Posterior vena cava (tissue), 2 donors: ENCODE measurements around the gene MIEN1. TPM values are rescaled to one million over a fixed set of nuclear protein-coding genes. Genes with fewer than 3 reads are reported as not detected.
"Not testable (repeated sequence)": the region's sequence is repeated elsewhere in the genome, so short reads cannot be mapped to it uniquely, and the experiment has no call there.

Experiments
- DNase-seq: peaks from one replicate; pipeline ENCODE4 v3.0.0-alpha.2; 2020; ENCODE audit warnings: low spot score
- intact Hi-C, 2 donors: fragments of 100-400 bp; cut with DNase I; formaldehyde crosslinking; loops; one replicate each; pipeline versions ENCODE4 v1.14.1 to v1.14.2; 2022 to 2023
- total RNA-seq, 2 donors: library from RNA; stranded (reverse); fragmentation: NEBNext Ultra II Directional; extraction: Animal tissue kit (Norgen Biotek cat#: 25700); gene quantifications; one replicate each; pipeline ENCODE4 v1.2.1, GENCODE V29; 2021
- donor health status: DM: yes; HTN: yes; CAD: no.
- donor health status: DM: yes; HTN: yes; CAD: no.

The MIEN1 gene
- total RNA-seq, 2 donors from 2014 or later, result 27.4 to 33.6 TPM

DNA sequence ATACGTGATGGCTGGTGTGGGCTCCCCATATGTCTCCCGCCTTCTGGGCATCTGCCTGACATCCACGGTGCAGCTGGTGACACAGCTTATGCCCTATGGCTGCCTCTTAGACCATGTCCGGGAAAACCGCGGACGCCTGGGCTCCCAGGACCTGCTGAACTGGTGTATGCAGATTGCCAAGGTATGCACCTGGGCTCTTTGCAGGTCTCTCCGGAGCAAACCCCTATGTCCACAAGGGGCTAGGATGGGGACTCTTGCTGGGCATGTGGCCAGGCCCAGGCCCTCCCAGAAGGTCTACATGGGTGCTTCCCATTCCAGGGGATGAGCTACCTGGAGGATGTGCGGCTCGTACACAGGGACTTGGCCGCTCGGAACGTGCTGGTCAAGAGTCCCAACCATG, 5.6 kb downstream of the MIEN1 start:
- no peak for DNase-seq
- intact Hi-C loops, result no loop called here

DNA sequence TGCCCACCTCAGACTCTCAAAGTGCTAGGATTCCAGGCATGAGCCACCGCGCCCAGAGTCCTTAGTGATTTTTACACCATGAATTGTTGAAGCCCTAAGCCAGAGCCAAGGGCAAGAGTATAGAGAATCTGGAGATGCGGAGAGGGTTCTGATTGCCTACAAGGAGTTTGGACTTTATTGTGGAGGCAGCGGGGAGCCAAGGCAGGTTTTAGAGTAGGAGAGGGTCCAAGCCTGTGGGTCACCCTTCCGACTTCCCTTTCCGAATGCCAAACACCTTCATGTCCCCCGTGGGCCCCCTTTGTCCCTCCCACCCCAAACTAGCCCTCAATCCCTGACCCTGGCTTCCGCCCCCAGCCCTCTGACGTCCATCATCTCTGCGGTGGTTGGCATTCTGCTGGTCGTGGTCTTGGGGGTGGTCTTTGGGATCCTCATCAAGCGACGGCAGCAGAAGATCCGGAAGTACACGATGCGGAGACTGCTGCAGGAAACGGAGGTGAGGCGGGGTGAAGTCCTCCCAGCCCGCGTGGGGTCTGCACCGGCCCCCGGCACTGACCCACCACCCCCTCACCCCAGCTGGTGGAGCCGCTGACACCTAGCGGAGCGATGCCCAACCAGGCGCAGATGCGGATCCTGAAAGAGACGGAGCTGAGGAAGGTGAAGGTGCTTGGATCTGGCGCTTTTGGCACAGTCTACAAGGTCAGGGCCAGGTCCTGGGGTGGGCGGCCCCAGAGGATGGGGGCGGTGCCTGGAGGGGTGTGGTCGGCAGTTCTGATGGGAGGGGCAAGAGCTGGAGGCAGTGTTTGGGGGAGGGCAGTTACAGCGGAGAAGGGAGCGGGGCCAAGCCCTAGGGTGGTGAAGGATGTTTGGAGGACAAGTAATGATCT, 7.1 kb downstream of the MIEN1 start:
- no peak for DNase-seq
- intact Hi-C loops, result no loop called here

DNA sequence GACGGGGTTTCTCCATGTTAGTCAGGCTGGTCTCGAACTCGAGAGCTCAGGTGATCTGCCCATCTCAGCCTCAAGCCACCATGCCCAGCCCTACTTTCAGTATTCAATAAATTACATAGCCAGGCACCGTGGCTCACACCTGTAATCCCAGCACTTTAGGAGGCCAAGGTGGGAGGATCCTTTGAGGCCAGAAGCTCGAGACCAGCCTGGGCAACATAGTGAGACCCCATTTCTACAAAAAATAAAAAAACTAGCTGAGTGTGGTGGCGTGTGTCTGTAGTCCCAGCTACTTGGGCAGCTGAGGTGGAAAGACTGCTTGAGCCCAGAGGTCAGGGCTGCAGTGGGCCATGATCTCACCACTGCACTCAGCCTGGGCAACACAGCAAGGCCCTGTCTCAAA, 8.2 kb downstream of the MIEN1 start:
- intact Hi-C loops, result no loop called here
- no peak for DNase-seq

DNA sequence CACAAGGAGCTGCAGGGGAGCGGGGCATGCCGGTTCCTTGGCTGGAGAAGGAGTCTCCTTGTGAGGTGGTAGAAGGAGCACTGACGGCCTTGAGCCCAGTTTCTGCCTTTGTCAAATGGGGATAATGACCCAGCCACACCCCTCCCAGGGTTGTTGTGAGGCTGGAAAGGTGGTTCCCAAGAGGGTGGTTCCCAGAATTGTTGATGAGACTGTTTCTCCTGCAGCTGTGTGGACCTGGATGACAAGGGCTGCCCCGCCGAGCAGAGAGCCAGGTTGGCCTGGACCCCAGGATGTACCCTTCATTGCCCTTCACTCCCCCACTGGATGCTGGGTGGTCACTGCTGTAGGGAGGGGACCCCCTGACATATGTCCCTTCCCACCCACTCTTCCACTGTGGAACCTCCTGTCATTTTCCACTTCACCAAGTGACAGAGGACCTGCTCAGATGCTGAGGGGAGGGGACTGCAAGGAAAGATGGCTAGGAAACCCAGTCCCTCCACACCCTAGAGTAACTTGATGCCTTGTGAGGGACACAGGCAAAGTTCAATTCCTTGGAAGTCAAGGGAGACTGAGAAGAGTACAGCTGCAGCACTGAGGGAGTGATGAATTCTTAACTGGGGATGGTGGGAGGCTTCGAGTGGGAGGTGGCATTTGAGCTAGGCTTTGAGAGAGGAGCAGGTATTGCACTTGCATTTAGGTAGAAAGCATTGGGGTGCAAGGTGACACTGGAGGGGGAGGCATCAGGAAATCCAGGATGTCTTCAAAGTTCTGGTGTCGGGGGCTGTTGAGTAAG, 10.6 kb downstream of the MIEN1 start:
- intact Hi-C loops, result no loop called here
- DNase-seq, result no peak

DNA sequence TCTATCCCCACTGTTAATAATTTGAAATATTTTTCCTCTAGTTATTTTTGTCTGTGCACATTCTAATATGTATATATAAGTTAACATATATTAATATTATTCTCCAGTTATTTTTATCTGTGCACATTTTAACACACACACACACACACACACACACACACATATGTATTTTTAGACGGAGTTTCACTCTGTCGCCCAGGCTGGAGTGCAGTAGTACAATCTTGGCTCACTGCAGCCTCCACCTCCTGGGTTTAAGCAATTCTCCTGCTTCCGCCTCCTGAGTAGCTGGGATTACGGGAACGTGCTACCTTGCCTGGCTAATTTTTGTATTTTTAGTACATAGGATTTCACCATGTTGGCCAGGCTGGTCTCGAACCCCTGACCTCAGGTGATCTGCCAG, 12.7 kb downstream of the MIEN1 start:
- DNase-seq, result no peak

DNA sequence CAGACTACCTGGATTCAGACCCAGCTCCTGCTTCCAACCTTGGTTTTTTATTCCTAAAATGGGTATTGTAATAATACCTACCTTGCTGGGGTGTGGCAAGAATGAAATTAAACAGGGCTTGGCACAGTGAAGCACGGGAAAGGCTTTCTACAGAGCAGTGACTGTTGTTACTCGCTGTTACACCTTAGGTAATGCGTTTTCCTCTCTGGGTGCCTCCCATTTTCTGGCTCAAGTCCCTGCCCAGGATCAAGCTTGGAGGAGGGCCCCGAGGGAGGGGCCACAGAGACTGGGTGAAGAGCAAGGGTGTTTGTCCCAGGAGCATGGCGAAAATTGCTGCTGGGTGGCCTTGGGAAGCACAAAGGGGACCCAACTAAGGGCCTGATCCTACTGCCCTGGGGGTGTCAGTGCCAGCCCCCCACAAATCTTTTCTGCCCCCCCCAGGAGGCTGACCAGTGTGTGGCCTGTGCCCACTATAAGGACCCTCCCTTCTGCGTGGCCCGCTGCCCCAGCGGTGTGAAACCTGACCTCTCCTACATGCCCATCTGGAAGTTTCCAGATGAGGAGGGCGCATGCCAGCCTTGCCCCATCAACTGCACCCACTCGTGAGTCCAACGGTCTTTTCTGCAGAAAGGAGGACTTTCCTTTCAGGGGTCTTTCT, 13.3 kb downstream of the MIEN1 start:
- intact Hi-C loops, result no loop called here

More for the DNA sequence above, 12.7 kb downstream of the MIEN1 start:
- intact Hi-C loops, result no loop called here

DNA sequence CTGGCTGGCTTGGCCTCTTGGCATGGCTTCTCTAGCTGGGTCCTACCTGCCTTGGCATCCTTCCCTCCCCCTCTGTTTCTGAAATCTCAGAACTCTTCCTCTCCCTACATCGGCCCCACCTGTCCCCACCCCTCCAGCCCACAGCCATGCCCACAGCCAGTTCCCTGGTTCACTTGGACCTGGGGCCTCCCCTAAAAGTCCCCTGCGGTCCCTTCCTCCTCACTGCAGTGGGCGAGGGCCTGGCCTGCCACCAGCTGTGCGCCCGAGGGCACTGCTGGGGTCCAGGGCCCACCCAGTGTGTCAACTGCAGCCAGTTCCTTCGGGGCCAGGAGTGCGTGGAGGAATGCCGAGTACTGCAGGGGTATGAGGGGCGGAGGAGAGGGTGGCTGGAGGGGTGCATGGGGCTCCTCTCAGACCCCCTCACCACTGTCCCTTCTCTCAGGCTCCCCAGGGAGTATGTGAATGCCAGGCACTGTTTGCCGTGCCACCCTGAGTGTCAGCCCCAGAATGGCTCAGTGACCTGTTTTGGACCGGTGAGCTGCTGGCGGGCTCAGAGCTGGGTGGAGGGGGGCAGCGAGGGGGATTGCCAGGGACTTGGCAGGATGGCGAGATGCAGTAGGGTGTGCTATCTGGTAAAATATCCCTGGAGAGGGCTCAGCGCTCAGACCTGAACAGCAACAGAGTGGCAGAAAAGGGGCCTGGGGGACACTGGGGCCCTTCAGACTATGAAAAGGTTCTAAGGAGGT, 14.1 kb downstream of the MIEN1 start:
- intact Hi-C loops, result no loop called here
- no peak for DNase-seq

More for the DNA sequence above, 13.3 kb downstream of the MIEN1 start:
- DNase-seq, result no peak

DNA sequence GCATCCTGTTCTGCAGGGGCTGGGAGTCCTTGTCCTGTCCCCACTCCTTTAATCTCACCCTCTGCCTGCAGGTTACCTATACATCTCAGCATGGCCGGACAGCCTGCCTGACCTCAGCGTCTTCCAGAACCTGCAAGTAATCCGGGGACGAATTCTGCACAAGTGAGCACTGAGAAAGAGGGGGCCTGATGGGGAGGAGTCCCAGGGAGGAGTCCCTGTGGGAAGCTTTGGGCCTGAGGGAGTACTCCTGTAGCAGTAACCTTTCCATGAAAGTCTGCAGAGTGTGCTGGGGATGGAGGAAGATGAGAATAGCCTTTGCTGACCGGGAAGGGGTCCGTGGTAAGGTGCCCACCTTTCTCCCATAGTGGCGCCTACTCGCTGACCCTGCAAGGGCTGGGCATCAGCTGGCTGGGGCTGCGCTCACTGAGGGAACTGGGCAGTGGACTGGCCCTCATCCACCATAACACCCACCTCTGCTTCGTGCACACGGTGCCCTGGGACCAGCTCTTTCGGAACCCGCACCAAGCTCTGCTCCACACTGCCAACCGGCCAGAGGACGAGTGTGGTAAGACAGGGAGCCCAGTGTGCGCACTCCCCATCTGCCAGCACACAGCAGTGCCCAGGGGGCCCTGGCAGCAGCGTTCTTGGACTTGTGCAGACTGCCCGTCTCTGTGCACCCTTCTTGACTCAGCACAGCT, 14.8 kb downstream of the MIEN1 start:
- DNase-seq, result no peak
- intact Hi-C loops, result no loop called here

DNA sequence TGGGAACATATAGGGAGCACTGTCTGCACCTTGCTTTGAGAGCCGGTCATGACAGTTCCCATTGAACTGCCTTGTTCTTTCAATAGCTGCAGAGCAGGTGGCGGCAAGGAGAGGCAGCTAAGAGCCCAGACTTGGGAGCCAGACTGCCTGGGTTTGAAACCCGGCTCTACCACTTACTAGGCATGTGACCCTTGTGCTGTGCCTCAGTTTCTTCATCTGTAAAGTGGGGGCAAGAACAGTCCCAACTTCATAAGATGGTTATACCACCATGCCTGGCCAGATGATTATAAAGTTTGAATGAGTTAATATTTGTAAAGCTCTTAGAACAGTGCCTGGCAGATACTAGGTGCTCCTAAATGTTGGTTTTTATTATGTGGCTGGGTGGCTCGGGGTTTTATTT, 16.1 kb downstream of the MIEN1 start:
- DNase-seq, result no peak
- intact Hi-C loops, result no loop called here

DNA sequence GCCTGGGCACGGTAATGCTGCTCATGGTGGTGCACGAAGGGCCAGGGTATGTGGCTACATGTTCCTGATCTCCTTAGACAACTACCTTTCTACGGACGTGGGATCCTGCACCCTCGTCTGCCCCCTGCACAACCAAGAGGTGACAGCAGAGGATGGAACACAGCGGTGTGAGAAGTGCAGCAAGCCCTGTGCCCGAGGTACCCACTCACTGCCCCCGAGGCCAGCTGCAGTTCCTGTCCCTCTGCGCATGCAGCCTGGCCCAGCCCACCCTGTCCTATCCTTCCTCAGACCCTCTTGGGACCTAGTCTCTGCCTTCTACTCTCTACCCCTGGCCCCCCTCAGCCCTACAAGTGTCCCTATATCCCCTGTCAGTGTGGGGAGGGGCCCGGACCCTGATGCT, 18.5 kb downstream of the MIEN1 start:
- intact Hi-C loops, result no loop called here

DNA sequence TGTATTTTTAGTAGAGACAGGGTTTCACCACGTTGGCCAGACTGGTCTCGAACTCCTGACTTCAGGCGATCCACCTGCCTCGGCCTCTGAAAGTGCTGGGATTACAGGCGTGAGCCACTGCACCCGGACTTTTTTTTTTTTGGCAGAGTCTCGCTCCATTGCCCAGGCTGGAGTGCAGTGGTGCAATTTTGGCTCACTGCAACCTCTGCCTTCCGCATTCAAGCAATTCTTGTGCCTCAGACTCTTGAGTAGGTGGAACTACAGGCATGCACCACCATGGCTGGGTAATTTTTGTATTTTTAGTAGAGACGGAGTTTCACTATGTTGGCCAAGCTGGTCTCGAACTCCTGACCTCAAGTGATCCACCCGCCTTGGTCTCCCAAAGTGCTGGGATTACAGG, 19.3 kb downstream of the MIEN1 start:
- intact Hi-C loops, DNase-seq: not testable (repeated sequence)

More for the DNA sequence above, 18.5 kb downstream of the MIEN1 start:
- DNase-seq, result no peak

DNA sequence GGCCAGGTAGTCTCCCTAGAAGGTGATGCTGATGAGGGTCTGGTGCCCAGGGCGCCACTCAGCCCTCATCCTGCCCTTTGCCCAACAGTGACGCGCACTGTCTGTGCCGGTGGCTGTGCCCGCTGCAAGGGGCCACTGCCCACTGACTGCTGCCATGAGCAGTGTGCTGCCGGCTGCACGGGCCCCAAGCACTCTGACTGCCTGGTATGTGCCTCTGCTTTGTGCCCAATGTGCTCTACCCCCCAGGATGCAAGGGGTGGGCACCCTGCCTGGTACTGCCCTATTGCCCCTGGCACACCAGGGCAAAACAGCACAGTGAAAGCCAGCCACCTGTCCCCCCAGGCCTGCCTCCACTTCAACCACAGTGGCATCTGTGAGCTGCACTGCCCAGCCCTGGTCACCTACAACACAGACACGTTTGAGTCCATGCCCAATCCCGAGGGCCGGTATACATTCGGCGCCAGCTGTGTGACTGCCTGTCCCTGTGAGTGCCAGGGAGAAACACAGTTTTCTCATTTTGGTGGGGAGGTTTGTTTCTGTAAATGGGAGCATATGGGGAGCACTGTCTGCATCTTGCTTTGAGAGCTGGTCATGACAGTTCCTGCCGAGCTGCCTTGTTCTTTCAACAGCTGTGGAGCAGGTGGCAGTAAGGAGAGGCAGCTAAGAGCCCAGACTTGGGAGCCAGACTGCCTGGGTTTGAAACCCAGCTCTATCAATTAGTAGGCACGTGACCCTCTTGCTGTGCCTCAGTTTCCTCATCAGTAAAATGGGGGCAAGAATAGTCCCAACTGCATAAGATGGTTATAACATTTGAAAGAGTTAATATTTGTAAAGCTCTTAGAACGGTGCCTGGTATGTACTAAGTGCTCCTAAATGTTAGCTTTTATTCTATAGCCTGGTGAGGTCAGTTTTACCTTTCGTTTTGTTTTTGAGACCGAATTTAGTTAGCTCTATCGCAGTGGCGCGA, 20.1 kb downstream of the MIEN1 start:
- intact Hi-C loops, result loop anchor here in 1 of 2 donors (1.0 kb wide), 1 partner anchor 21 kb away; no protein-coding TSS in a partner anchor
- no peak for DNase-seq

DNA sequence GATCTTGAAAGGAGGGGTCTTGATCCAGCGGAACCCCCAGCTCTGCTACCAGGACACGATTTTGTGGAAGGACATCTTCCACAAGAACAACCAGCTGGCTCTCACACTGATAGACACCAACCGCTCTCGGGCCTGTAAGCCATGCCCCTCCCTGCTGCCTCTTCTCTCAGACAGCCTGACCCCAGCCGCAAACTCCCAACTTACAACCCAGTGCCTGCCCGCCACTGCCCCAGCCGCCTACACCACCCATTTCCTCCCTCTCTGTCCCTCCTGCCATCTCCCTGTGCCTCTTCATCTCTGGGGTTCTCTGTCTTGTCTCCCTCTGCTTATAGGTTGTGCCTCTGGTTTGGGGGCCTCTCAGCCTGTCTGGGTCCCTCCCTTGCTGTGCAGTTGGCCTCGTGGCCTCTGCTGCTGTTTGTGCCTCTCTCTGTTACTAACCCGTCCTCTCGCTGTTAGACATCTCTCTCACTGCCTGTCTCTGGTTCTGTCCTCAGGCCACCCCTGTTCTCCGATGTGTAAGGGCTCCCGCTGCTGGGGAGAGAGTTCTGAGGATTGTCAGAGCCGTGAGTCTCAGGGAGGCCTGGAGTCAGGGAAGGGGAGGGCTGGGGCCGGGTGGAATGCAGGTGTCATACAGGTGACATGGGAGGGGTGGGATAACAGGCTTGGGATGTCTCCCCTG, 20.9 kb downstream of the MIEN1 start:
- intact Hi-C loops, result no loop called here
- no peak for DNase-seq

DNA sequence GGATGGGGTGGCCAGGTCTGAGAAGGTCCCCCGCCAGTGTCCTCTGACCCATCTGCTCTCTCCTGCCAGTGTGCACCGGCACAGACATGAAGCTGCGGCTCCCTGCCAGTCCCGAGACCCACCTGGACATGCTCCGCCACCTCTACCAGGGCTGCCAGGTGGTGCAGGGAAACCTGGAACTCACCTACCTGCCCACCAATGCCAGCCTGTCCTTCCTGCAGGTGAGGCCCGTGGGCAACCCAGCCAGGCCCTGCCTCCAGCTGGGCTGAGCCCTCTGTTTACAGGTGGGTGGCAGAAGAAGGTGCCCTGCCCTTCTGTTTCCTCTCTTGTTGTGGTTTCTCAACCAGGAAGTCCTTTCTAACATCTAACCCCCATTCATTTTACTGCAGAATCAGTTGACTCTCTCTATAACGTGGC, 23.4 kb downstream of the MIEN1 start:
- DNase-seq, result no peak
- intact Hi-C loops, result no loop called here

DNA sequence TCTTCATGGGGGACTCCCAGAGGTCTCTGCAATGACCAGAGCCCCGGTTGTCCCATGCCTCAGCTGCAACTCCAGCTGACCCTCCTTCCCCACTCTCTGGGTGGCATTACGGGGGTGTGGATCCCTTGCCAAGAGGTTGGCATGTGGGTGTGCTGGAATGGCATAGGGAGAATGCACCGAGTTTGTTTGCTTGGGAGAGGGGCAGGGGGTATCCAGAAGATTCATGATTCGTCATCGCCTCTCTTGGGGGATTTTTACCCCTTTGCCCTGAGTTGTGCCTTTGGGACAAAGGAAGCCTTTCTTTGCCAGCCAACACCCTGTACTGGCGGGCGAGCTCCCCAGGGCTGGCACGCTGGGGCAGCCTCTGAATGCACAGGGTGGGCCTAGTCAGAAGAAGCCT, 23.9 kb downstream of the MIEN1 start:
- no peak for DNase-seq
- intact Hi-C loops, result no loop called here

DNA sequence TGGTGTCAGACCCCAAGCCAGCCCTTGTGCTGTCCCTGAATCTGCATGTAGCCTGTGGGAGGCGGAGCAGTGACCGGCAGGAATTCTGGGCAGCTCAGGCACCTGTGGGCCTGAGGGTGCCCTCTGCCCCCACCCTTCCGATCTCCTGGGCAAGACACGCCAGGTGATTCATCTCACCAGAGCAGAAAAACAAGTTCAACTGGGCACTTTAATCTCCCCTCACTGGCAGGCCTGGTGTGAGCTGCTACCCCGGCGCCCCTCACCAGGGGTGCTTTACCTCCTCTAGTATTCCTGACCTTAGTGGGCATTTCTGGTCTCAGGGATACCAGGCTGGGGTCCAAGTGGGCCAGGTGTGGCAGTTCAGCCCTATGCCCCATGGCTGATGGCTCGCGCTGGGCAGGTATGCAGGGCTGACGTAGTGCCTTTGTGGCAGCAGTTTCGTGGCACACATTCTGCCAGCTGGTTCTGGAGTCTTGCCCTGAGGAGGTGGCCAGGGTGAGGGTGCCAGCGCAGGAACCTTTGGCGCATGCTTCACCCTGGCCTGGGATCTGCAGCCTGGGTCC, 24.5 kb downstream of the MIEN1 start:
- intact Hi-C loops, result no loop called here
- DNase-seq, result no peak
